ENCODE results near the gene TMED7. TPM values are rescaled to one million over a fixed set of nuclear protein-coding genes. Genes with fewer than 3 reads are reported as not detected.

TMED7 gene
- total RNA-seq, 4 donors from 2014 or later = 33.5 to 112 (median 60.6) TPM

DNA sequence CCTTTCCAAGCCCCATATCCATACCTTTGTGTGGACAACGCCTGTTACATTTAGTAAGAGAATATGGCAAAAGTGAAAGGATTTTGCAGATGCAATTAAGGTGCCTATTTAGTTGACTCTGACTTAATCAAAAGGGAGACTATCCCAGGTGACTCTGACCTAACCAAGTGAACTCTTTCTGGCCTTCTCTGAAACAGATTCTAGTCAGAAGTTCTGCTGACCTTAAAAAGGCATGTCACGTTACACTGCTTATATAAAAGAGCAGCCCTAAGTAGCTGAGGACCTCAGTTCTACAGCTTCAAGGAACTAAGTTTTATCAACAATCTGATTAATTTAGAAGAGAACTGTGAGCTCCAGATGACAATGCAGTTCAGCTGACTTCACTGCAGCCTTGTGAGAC lies 17.9 kb downstream of the TMED7 start:
- intact Hi-C loops (cut with DNase I; ENCODE audit: low total_unique reads) = no loop called here
- no peak overlapping the region for H3K4me3 ChIP-seq (ENCODE audit: low read depth, poor library complexity, severe bottlenecking)
- TF ChIP-seq, protein P1, sequence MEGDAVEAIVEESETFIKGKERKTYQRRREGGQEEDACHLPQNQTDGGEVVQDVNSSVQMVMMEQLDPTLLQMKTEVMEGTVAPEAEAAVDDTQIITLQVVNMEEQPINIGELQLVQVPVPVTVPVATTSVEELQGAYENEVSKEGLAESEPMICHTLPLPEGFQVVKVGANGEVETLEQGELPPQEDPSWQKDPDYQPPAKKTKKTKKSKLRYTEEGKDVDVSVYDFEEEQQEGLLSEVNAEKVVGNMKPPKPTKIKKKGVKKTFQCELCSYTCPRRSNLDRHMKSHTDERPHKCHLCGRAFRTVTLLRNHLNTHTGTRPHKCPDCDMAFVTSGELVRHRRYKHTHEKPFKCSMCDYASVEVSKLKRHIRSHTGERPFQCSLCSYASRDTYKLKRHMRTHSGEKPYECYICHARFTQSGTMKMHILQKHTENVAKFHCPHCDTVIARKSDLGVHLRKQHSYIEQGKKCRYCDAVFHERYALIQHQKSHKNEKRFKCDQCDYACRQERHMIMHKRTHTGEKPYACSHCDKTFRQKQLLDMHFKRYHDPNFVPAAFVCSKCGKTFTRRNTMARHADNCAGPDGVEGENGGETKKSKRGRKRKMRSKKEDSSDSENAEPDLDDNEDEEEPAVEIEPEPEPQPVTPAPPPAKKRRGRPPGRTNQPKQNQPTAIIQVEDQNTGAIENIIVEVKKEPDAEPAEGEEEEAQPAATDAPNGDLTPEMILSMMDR (IDR thresholded peaks at IDR 0.05) = no peak
- no peak for TF ChIP-seq POLR2A (IDR thresholded peaks at IDR 0.05)
- no peak for DNase-seq (ENCODE audit: low spot score in 2 of 2)
- 85 to 91% methylated on average over 2 of the region's 2 CpGs for WGBS, 2 donors

DNA sequence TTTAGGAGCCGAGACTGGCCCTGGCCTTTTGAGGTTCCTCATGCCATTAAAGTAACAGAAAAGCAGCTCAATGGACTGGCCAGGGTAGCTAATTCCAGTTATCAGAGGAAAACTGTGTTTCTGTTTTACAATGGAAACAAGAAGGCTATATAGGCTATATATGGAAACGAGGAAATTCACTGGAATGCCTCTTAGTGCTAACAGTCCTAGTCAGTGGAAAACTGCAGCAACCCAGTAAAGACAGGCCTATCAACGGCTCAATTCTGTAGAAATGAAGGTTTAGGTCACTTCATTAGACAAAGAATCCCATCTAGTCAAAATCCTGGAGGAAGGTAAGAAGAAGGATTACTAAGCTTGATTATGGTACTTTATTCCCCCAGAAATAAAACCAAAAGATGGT lies 20.4 kb downstream of the TMED7 start:
- H3K4me3 ChIP-seq (ENCODE audit: low read depth, poor library complexity, severe bottlenecking) = no peak overlapping the region
- DNase-seq (ENCODE audit: low spot score in 2 of 2) = no peak
- WGBS, 2 donors = 88 to 89% methylated on average over 3 of the region's 3 CpGs
- intact Hi-C loops (cut with DNase I; ENCODE audit: low total_unique reads) = no loop called here
- TF ChIP-seq, protein P1 (IDR thresholded peaks at IDR 0.05) = no peak
- TF ChIP-seq POLR2A (IDR thresholded peaks at IDR 0.05) = no peak

DNA sequence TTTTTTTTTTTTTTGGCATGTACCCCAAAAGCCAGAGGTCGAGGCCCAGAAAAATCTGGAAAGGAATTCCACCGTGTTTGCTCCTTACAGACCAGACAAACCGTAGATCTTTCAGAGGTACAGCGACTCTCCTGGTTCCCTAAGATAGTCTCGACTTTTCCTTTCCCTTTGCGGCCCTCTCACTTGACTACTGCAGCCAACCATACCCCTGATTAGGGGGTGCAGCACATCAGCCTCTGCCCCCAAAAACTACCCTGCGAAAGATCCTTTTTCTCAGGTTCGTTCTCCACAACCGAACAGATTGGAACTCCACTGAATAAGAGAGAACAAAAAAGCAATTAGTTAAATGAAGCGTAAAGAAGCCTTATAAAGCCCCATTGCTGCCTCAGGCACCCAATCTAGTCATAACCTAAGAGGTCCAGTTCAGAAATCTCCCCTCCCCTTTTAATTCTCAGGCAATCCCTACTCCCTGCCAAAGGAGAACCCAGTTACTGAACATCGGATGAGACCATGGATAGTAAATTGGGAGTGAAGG lies 23.2 kb downstream of the TMED7 start:
- 46 to 55% methylated on average over 11 of the region's 11 CpGs for WGBS, 2 donors
- no peak overlapping the region for H3K4me3 ChIP-seq (ENCODE audit: low read depth, poor library complexity, severe bottlenecking)
- DNase-seq (ENCODE audit: low spot score in 2 of 2) = no peak
- TF ChIP-seq, protein P1 (IDR thresholded peaks at IDR 0.05) = no peak
- no peak for TF ChIP-seq POLR2A (IDR thresholded peaks at IDR 0.05)
- intact Hi-C loops (cut with DNase I; ENCODE audit: low total_unique reads) = no loop called here

DNA sequence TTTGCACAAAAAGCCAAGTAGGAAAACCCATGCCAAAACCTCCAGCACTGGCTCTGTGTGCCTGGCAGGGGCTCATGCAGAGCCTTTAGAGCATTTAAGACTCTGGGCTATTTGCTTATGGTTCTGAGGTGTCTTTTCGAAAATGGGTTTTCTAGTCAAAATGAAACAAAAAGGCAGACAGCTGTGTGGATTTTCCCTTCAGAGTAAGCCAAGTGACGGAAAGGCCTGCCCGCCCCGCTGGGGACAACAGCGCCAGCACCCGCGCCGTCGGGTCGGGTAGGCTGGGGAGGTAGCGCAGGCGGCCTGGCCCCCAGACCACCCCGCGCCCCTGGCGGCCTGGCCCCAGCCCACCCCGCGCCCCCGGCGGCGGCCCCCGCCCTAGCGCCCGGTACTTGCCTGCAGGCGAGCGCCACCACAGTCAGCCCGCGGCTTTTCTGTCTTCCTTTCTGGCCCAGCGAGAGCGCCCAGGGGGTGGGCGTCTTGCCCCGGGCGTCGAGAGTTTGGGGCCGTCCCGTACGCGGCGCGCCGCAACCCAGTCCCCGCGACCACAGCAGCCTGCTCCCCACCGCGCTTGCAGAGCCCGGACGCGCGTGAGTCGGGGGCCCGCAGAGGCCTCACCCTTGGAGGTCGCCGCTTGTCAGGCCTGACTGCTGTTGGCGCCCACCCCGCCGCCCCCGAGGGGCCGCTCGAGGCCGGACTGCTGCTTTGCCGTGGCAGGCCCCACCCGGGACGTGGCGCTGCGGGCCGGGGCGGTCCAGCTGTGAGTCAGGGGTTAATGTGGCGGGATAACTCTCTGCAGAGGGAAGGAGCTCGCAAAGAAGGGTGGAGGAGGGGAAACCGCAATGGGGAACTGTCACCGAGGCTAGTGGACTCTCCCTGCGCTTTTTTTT lies 23.9 kb downstream of the TMED7 start, which contains the start of gene TICAM2:
Gene TICAM2 (minus strand): TSS at position 779 of the 890 bp plus-strand sequence. CDS start 21,223 bp downstream, outside the sequence.
- WGBS, 2 donors = 1% methylated on average over 43 to 49 of the region's 71 CpGs
- peak; percentile 67 to 92 for DNase-seq (ENCODE audit: low spot score in 2 of 2)
- peak within 1 kb of the TSS; percentile 49 for H3K4me3 ChIP-seq (ENCODE audit: low read depth, poor library complexity, severe bottlenecking)
- no peak for TF ChIP-seq POLR2A (IDR thresholded peaks at IDR 0.05)
- TF ChIP-seq, protein P1 (IDR thresholded peaks at IDR 0.05) = no peak
- intact Hi-C loops (cut with DNase I; ENCODE audit: low total_unique reads) = no loop called here

DNA sequence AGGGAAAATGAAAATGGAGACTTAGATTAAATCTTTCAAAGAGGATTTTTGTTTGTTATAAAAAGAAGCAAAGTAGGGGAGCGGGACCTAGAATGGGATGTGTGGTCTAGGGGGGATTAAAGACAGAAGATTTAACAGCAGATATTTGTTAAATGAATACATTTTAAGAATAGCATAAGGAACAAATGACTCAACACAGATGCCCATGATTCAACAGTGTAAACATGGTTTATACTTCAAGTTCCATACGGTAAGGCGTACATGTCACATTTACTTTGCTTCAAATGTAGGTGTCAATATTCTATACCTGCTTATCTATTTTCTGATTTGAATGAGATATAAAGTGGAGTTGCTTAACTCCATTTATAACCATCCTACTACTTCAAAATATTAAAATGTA lies 25.1 kb downstream of the TMED7 start:
- no peak for DNase-seq (ENCODE audit: low spot score in 2 of 2)
- WGBS, 2 donors = 77 to 83% methylated on average over 3 of the region's 3 CpGs
- TF ChIP-seq POLR2A (IDR thresholded peaks at IDR 0.05) = no peak
- TF ChIP-seq, protein P1 (IDR thresholded peaks at IDR 0.05) = no peak
- intact Hi-C loops (cut with DNase I; ENCODE audit: low total_unique reads) = no loop called here
- no peak overlapping the region for H3K4me3 ChIP-seq (ENCODE audit: low read depth, poor library complexity, severe bottlenecking)

Measured in lower leg skin (tissue), 4 donors.